ENCODE measurements around the gene RLF. TPM values are rescaled to one million over a fixed set of nuclear protein-coding genes. Genes with fewer than 3 reads are reported as not detected.

The RLF gene
- total RNA-seq, 2 donors from 2014 or later, result 9.5 to 14.7 TPM

GRCh38 chr1:40258445-40258769 lies 97.2 kb downstream of the RLF start:
- ATAC-seq (peak; percentile 6), DNase-seq (no peak)
- intact Hi-C loops (cut with DNase I, micrococcal nuclease), result no loop called here

- ATAC-seq (no peak), DNase-seq (no peak)
These were observed 103.2 kb downstream of the RLF start for GRCh38 chr1:40264354-40264781.

GRCh38 chr1:40265298-40265697 lies 104.1 kb downstream of the RLF start:
- intact Hi-C loops (cut with DNase I, micrococcal nuclease), result no loop called here
- DNase-seq (no peak), ATAC-seq (no peak)

More at GRCh38 chr1:40264354-40264781, 103.2 kb downstream of the RLF start:
- intact Hi-C loops (cut with DNase I, micrococcal nuclease), result no loop called here

- intact Hi-C loops (cut with DNase I, micrococcal nuclease), result no loop called here
- no peak for ATAC-seq
- no peak for DNase-seq
These were observed 104.7 kb downstream of the RLF start for GRCh38 chr1:40265919-40266318.

GRCh38 chr1:40266786-40267535 lies 105.8 kb downstream of the RLF start:
- ATAC-seq (no peak), DNase-seq (no peak)
- intact Hi-C loops (cut with DNase I, micrococcal nuclease), result no loop called here

GRCh38 chr1:40267767-40268187 lies 106.6 kb downstream of the RLF start:
- DNase-seq (no peak), ATAC-seq (no peak)

GRCh38 chr1:40268211-40268610 lies 107.0 kb downstream of the RLF start:
- ATAC-seq (no peak), DNase-seq (no peak)
- intact Hi-C loops (cut with DNase I, micrococcal nuclease), result no loop called here

More at GRCh38 chr1:40267767-40268187, 106.6 kb downstream of the RLF start:
- intact Hi-C loops (cut with DNase I, micrococcal nuclease), result no loop called here

GRCh38 chr1:40270152-40270834 lies 109.1 kb downstream of the RLF start:
- DNase-seq, result no peak
- ATAC-seq, result no peak
- intact Hi-C loops (cut with DNase I, micrococcal nuclease), result no loop called here

GRCh38 chr1:40272653-40273213 lies 111.5 kb downstream of the RLF start:
- no peak for ATAC-seq
- intact Hi-C loops (cut with DNase I, micrococcal nuclease), result no loop called here
- no peak for DNase-seq

GRCh38 chr1:40273547-40274166 lies 112.5 kb downstream of the RLF start:
- ATAC-seq (no peak), DNase-seq (no peak)
- intact Hi-C loops (cut with DNase I, micrococcal nuclease), result no loop called here

- ATAC-seq (no peak), DNase-seq (no peak)
- intact Hi-C loops (cut with DNase I, micrococcal nuclease), result no loop called here
These were observed 113.1 kb downstream of the RLF start for GRCh38 chr1:40274331-40274730.

GRCh38 chr1:40276122-40276521 lies 114.9 kb downstream of the RLF start:
- intact Hi-C loops (cut with DNase I, micrococcal nuclease), result no loop called here
- DNase-seq, result no peak
- ATAC-seq, result no peak

- DNase-seq, result no peak
- ATAC-seq, result peak; percentile 99
- intact Hi-C loops (cut with DNase I, micrococcal nuclease), result no loop called here
These were observed 120.7 kb downstream of the RLF start for GRCh38 chr1:40281853-40282252.

Other genes starting within 250 kb of the RLF start
- gene MFSD2A, start 206.2 kb upstream of the RLF start, total RNA-seq, result 10 to 100 TPM; 27.9 to 35.7 TPM
- gene CAP1, start 120.7 kb upstream of the RLF start, total RNA-seq, result 100 to 1,000 TPM; 474 to 514 TPM
- 10 to 100 TPM; 17.5 to 28.6 TPM for gene PPT1, start 64.1 kb upstream of the RLF start, total RNA-seq
- gene TMCO2, start 86.5 kb downstream of the RLF start, total RNA-seq, result not detected
- 10 to 100 TPM; 47.7 to 55.2 TPM for gene ZMPSTE24, start 96.8 kb downstream of the RLF start, total RNA-seq
- gene COL9A2, start 155.9 kb downstream of the RLF start, total RNA-seq, result 1 to 10 TPM; 3.7 to 5.7 TPM
- gene SMAP2, start 212.3 kb downstream of the RLF start, total RNA-seq, result 10 to 100 TPM; 23.9 to 27.2 TPM

Measured in left colon (tissue), 2 donors.